ENCODE results near the gene ADAMTS4. TPM values are rescaled to one million over a fixed set of nuclear protein-coding genes. Genes with fewer than 3 reads are reported as not detected.
A peak's percentile ranks its signal among the peaks of the same experiment; 100 is the strongest.

Gene ADAMTS4
- total and polyA plus RNA-seq, 9 of the 15 experiments (the other 6 are each of a cell fraction or from before 2014, with no cell fraction given): 0.07 to 3.7 (median 0.41) TPM

DNA sequence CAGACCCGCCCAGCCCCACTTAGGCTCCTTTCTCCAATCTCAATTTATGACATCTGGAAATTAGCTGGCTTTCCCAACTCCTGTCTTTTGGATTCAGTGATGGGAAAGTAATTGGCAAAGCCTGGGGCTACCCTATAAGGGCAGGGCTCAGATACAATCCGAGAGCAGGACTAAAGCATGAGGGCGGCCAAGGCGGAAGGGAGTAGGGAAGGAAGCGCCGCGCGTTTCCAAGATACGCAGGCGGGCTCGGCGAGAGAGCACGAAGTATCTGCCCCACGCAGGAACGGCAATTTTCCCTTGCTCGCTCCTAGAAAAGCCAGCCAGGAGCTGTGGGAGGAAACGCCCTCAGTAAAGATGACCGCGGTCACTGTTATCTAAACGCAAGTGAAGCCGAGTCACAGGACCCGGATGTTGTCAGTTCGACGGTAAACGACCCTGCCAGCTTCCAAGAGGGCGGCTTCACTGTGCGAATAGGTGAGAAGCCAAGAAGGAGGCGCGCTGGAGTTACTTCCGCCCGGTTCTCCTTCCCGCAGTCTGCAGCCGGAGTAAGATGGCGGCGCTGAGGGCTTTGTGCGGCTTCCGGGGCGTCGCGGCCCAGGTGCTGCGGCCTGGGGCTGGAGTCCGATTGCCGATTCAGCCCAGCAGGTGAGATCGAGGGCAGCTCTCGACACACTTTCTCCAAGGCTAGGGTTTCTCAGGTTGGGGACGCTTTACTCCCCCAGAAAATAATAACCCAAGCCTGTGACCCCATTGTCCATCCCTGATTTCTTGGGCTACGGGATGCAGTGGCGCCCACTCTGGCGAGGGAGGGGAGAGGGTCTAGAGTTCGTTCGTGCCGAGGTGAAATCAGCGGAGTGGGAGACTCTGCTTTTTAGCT, 3.2 kb upstream of the ADAMTS4 start, which contains the start of gene NDUFS2 (continued):
- no peak for TF ChIP-seq ARHGAP35 (IDR thresholded peaks at IDR 0.05; ENCODE audit: partially characterized antibody)
- TF ChIP-seq MCM5 (IDR thresholded peaks at IDR 0.05; ENCODE audit: low read depth): no peak
- TF ChIP-seq CEBPG (CRISPR knock-in tag; IDR thresholded peaks at IDR 0.05): no peak
- TF ChIP-seq CEBPG (tag; conservative IDR thresholded peaks at IDR 0.05 in 1 of 2, IDR thresholded peaks at IDR 0.05 in 1 of 2): no peak
- TF ChIP-seq, protein P1, sequence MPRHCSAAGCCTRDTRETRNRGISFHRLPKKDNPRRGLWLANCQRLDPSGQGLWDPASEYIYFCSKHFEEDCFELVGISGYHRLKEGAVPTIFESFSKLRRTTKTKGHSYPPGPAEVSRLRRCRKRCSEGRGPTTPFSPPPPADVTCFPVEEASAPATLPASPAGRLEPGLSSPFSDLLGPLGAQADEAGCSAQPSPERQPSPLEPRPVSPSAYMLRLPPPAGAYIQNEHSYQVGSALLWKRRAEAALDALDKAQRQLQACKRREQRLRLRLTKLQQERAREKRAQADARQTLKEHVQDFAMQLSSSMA (CRISPR knock-in tag; IDR thresholded peaks at IDR 0.05): no peak
- no peak for TF ChIP-seq PYGO2 (tag; IDR thresholded peaks at IDR 0.05)
- no peak for TF ChIP-seq SIRT6 (IDR thresholded peaks at IDR 0.05; ENCODE audit: low read depth, low read length)
- TF ChIP-seq RCOR1 (IDR thresholded peaks at IDR 0.05; ENCODE audit: borderline replicate concordance in 1 of 2, low read depth in 2 of 2, low read length in 2 of 2): peak in 1 of 2 experiments; percentile 37; a peak in 3 of 4 replicates
- TF ChIP-seq, protein P2, sequence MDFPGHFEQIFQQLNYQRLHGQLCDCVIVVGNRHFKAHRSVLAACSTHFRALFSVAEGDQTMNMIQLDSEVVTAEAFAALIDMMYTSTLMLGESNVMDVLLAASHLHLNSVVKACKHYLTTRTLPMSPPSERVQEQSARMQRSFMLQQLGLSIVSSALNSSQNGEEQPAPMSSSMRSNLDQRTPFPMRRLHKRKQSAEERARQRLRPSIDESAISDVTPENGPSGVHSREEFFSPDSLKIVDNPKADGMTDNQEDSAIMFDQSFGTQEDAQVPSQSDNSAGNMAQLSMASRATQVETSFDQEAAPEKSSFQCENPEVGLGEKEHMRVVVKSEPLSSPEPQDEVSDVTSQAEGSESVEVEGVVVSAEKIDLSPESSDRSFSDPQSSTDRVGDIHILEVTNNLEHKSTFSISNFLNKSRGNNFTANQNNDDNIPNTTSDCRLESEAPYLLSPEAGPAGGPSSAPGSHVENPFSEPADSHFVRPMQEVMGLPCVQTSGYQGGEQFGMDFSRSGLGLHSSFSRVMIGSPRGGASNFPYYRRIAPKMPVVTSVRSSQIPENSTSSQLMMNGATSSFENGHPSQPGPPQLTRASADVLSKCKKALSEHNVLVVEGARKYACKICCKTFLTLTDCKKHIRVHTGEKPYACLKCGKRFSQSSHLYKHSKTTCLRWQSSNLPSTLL (IDR thresholded peaks at IDR 0.05): no peak
- peak; percentile 75 for TF ChIP-seq ATF7 (IDR thresholded peaks at IDR 0.05)
- no peak for TF ChIP-seq CBFB (CRISPR knock-in tag; IDR thresholded peaks at IDR 0.05)
- no peak for TF ChIP-seq ARID2 (IDR thresholded peaks at IDR 0.05)
- TF ChIP-seq NFE2L1 (tag; IDR thresholded peaks at IDR 0.05; ENCODE audit: borderline replicate concordance, low read depth): no peak
- no peak for TF ChIP-seq NFE2 (IDR thresholded peaks at IDR 0.05; ENCODE audit: low read depth)
- TF ChIP-seq RBM22 (IDR thresholded peaks at IDR 0.05; ENCODE audit: low read depth, low read length, poor library complexity, severe bottlenecking): no peak
- TF ChIP-seq SRSF3 (IDR thresholded peaks at IDR 0.05; ENCODE audit: insufficient read depth, low read length): no peak
- no peak for TF ChIP-seq ZNF121 (CRISPR knock-in tag; conservative IDR thresholded peaks at IDR 0.05)
- peak; percentile 80 for TF ChIP-seq SIN3B (IDR thresholded peaks at IDR 0.05; ENCODE audit: low read depth)
- 0 out of 2 replicates have a peak, but pooled peaks have one; percentile 61 for TF ChIP-seq ZNF764 (CRISPR knock-in tag; IDR thresholded peaks at IDR 0.05; ENCODE audit: low read depth)
- peak; percentile 64 for TF ChIP-seq DIDO1 (tag; IDR thresholded peaks at IDR 0.05; ENCODE audit: low read depth)
- TF ChIP-seq, protein P3, sequence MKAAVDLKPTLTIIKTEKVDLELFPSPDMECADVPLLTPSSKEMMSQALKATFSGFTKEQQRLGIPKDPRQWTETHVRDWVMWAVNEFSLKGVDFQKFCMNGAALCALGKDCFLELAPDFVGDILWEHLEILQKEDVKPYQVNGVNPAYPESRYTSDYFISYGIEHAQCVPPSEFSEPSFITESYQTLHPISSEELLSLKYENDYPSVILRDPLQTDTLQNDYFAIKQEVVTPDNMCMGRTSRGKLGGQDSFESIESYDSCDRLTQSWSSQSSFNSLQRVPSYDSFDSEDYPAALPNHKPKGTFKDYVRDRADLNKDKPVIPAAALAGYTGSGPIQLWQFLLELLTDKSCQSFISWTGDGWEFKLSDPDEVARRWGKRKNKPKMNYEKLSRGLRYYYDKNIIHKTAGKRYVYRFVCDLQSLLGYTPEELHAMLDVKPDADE (conservative IDR thresholded peaks at IDR 0.05; ENCODE audit: control insufficient read depth, low read depth, low read length): peak; percentile 95
- no peak for TF ChIP-seq ZNF551 (CRISPR knock-in tag; IDR thresholded peaks at IDR 0.05)
- peak; percentile 95 for TF ChIP-seq SREBF2 (CRISPR knock-in tag; IDR thresholded peaks at IDR 0.05)
- peak; percentile 81; the same call in 1 of the 2 replicates for TF ChIP-seq NR4A1 (CRISPR knock-in tag; IDR thresholded peaks at IDR 0.05)
- TF ChIP-seq NR4A1 (tag; IDR thresholded peaks at IDR 0.05): 0 out of 2 replicates have a peak, but pooled peaks have one; percentile 45
- TF ChIP-seq ELF2 (CRISPR knock-in tag; IDR thresholded peaks at IDR 0.05): peak; percentile 98
